Esophagus (tissue), 2 donors: ENCODE results near the gene CCR9. TPM values are rescaled to one million over a fixed set of nuclear protein-coding genes. Genes with fewer than 3 reads are reported as not detected.

Experiments
- H3K27ac ChIP-seq, 2 donors: one replicate each; pipeline ENCODE4 v1.5.1; 2013; ENCODE audit warnings: low read depth in 2 of 2, mild to moderate bottlenecking in 2 of 2, inconsistent platforms in 1 of 2, low read length in 1 of 2, moderate library complexity in 1 of 2
- H3K27me3 ChIP-seq, 2 donors: one replicate each; pipeline ENCODE4 v1.6.1; 2013; ENCODE audit warnings: low read length in 2 of 2, control low read depth in 1 of 2, mild to moderate bottlenecking in 1 of 2; ENCODE audit not compliant: insufficient read depth in 2 of 2, control insufficient read depth in 1 of 2
- H3K36me3 ChIP-seq, 2 donors: one replicate each; pipeline ENCODE4 v1.6.1; 2013; ENCODE audit warnings: low read length in 1 of 2; ENCODE audit not compliant: control insufficient read depth in 2 of 2, insufficient read depth in 2 of 2
- H3K4me1 ChIP-seq, 2 donors: one replicate each; pipeline ENCODE4 v1.6.1; 2013; ENCODE audit warnings: low read length in 1 of 2; ENCODE audit not compliant: control insufficient read depth in 2 of 2, insufficient read depth in 2 of 2
- H3K4me3 ChIP-seq, 2 donors: one replicate each; pipeline ENCODE4 v1.5.1; 2013; ENCODE audit warnings: low read length in 2 of 2, mild to moderate bottlenecking in 2 of 2, low read depth in 1 of 2, moderate library complexity in 1 of 2
- H3K9me3 ChIP-seq, 2 donors: one replicate each; pipeline ENCODE4 v1.6.1; 2013; ENCODE audit warnings: mild to moderate bottlenecking in 2 of 2, low read depth in 1 of 2, low read length in 1 of 2, moderate library complexity in 1 of 2; ENCODE audit not compliant: control insufficient read depth in 2 of 2, insufficient read depth in 1 of 2
- WGBS, 2 donors: extraction: QIAGEN DNeasy Blood & Tissue Kit; methylation state at CpG; one replicate each; pipeline ENCODE4 v1.1.7; 2013; 5-methylcytosine and 5-hydroxymethylcytosine counted together
- polyA plus RNA-seq, 2 donors: library from polyadenylated mRNA; stranded (reverse); fragments of 200-250 nt; gene quantifications; one replicate each; pipeline ENCODE4 v1.2.3, GENCODE V29; 2013
- donor health status: healthy with polysubstance abuse.
- donor health status: Bipolar disorder and iron deficiency.

CCR9 gene
- polyA plus RNA-seq, 2 donors = not detected

DNA sequence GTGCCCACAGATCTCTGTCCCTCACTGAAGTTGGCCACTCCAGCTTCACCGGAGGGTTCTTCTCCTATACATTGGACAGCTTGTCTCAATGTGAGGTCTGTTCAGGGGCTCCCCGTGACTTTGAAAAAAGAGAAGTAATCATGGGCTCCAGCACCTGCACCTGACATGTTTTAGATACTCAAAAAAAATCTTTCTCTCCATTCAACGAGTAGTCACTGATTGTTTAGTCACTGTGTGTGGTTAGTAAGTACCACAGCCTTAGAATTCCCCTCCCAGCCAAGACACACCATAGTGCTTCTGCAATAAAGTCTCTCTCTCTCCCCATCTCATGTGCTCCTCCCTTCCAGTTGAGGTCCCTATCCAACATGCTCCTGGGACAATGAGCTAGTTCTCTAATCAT lies 18.6 kb downstream of the CCR9 start:
- WGBS, 2 donors = 82 to 87% methylated on average over 3 of the region's 3 CpGs

DNA sequence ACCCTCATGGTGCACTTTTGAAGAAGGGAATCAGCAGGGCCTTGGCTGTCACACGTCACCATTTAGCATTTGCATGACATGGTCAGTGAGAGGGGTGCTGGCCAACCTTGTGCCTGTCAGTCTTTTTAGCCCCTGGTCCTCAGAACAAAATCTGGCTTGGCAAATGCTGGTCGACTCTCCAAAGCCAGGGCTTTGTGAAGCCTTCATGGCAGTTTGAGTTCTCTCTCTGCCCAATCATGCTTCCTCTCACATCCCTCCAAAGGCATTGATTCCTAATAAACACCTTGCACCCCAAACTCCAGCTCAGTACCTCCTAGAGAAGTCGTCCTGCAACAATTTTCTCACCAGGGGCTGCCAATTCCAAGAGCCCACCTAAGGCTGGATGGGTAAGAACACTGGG lies 19.4 kb downstream of the CCR9 start:
- Histone ChIP-seq H3K36me3 (no peaks in the 10 kb centered on the region), H3K27me3 (no peaks in the 10 kb centered on the region), H3K4me1 (no peaks in the 10 kb centered on the region), H3K4me3 (no peak overlapping the region), H3K27ac (no peak overlapping the region), H3K9me3 (peaks cover 0 to 2% of the 10 kb centered on the region in 2 donors)
- WGBS, 2 donors = 90 to 94% methylated on average over 3 of the region's 3 CpGs

More for the DNA sequence above, 18.6 kb downstream of the CCR9 start:
- Histone ChIP-seq H3K27me3 (no peaks in the 10 kb centered on the region), H3K27ac (no peak overlapping the region), H3K9me3 (peaks cover 0 to 2% of the 10 kb centered on the region in 2 donors), H3K36me3 (no peaks in the 10 kb centered on the region), H3K4me1 (no peaks in the 10 kb centered on the region), H3K4me3 (no peak overlapping the region)

- no peaks in the 10 kb centered on the region for H3K27me3 ChIP-seq
- H3K4me3 ChIP-seq = no peak overlapping the region
- WGBS, 2 donors = 65 to 73% methylated on average over 9 of the region's 9 CpGs
- H3K36me3 ChIP-seq = no peaks in the 10 kb centered on the region
- no peaks in the 10 kb centered on the region for H3K4me1 ChIP-seq
- no peak overlapping the region for H3K27ac ChIP-seq
- no peaks in the 10 kb centered on the region for H3K9me3 ChIP-seq
These were observed 20.5 kb downstream of the CCR9 start for GRCh38 chr3:45906681-45907407.

DNA sequence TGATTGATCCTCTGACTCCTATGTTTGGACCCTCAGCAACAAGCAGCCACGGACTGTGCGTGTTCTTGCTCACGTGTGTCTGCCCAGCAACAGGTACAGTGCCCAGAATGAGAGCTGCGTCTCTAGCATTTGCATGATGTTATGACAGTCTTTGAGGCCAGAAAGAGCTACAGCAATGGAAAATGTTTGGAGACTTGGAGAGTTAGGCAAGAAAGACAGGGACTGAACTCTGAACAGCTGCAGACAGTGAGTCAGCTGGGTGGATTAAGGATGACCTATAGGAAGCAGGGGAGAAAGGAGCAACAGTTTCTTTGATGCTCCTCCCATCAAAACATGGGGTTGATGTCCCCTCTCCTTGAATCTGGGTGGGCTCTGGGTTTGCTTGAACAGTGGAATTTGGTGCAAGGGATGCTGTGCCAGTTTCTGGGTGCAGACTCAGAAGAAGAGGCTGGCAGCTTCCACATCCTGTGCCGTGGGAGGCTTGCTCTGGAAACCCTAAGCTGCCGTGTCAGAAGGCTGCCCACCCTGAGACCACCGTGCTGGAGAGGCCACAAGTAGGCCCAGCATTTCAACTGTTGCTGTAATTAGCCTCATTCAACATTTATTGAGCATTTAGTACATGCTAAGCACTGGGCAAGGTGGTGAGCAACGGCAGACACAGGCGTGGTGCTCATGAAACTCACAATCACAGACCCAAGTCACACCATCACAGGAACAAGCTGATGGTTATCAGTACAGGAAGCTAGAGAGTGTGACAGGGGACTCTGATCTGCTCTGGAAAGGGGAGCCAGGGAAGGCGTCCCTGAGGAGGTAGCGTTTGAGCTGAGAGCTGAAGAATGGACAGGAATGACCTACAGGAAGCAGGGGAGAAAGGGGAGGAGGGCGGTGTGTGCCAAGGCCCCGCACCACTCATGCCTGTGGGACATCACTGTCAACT lies 21.7 kb downstream of the CCR9 start:
- no peaks in the 10 kb centered on the region for H3K9me3 ChIP-seq
- H3K36me3 ChIP-seq = no peaks in the 10 kb centered on the region
- WGBS, 2 donors = 73 to 76% methylated on average over 13 of the region's 13 CpGs
- no peaks in the 10 kb centered on the region for H3K4me1 ChIP-seq
- H3K27ac ChIP-seq = no peak overlapping the region
- no peaks in the 10 kb centered on the region for H3K27me3 ChIP-seq
- no peak overlapping the region for H3K4me3 ChIP-seq

- Histone ChIP-seq H3K27me3 (no peaks in the 10 kb centered on the region), H3K4me3 (no peak overlapping the region), H3K9me3 (no peaks in the 10 kb centered on the region), H3K36me3 (no peaks in the 10 kb centered on the region), H3K27ac (no peak overlapping the region), H3K4me1 (no peaks in the 10 kb centered on the region)
- 87 to 91% methylated on average over 7 of the region's 7 CpGs for WGBS, 2 donors
These were observed 22.4 kb downstream of the CCR9 start for GRCh38 chr3:45908761-45909160.

DNA sequence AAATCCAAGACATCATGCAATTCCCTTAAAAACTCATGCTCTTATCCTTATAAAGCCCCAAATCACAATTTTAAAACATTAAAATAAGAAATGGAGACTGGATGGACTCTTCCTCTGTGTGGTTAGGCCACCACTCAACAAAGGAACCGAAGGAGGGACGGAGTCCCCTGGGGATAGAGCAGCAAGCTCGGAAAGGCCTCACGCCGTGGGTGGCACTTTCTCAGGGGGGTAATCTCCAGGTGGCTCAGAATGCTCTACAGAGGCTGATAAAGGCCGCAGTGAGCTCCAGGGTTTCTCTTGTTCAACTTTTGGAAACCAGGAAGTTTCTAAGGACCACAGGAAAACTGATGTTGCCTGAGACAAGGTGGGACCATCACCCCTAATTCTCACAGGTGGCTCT lies 23.2 kb downstream of the CCR9 start:
- Histone ChIP-seq H3K9me3 (no peaks in the 10 kb centered on the region), H3K27ac (no peak overlapping the region), H3K4me1 (no peaks in the 10 kb centered on the region), H3K27me3 (no peaks in the 10 kb centered on the region), H3K4me3 (no peak overlapping the region), H3K36me3 (no peaks in the 10 kb centered on the region)
- 89 to 91% methylated on average over 6 of the region's 6 CpGs for WGBS, 2 donors

DNA sequence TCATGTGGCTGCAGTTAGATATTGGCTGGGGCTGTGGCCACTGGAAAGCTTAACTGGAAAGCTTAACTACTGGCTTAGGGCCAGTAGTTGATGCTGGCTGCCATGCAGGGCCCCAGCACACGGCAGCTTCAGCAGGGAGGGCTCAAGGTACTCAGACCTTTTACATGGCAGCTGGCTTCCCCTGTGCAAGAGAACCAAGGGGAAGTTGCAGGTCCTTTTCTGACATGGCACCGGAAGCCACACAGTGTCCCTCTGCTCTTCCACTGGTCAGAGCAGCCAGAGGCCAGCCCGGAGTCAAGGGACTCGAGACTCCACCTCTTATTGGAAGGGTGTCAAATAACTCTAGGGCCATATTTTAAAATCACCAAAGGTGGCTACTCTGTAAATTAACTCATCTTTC lies 24.5 kb downstream of the CCR9 start:
- WGBS, 2 donors = 78 to 80% methylated on average over 4 of the region's 4 CpGs
- Histone ChIP-seq H3K4me3 (no peak overlapping the region), H3K27me3 (no peaks in the 10 kb centered on the region), H3K27ac (no peak overlapping the region), H3K9me3 (no peaks in the 10 kb centered on the region), H3K36me3 (no peaks in the 10 kb centered on the region), H3K4me1 (no peaks in the 10 kb centered on the region)

DNA sequence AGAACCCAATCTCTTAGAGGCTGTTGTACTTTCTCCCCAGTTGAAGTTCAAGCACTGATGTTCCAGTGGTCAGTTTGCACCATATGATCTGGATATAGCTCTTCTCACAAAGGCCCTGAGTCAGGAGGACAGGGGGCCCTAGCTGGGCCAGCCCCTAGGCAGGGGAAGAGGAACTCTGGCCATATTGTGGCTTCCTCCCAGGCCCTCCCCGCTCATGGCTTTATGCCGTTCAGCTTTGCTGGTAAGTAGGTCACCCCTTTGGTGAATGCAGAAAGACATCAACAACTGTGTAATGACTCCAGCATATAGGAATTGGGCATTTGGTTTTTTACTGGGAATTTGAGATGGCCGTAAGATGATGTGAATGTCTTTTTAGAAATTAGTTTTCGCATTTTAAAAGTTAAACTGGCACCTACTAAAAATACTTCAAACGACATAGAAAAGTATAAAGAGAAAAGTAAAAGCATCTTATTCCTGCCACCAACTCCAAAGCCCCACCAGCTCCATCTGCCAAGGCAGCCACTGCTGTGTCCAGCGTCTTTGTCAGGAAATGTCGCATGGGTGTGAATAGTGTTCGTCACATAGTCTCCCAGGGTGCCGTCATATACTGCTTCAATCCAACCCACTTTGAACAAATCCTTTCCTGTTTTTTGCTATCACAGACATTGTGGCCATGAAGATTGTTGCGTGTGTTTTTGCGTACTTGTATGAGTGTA lies 25.3 kb downstream of the CCR9 start:
- Histone ChIP-seq H3K4me1 (peaks cover 0 to 3% of the 10 kb centered on the region in 2 donors), H3K9me3 (no peaks in the 10 kb centered on the region), H3K36me3 (no peaks in the 10 kb centered on the region), H3K27me3 (no peaks in the 10 kb centered on the region), H3K27ac (no peak overlapping the region), H3K4me3 (no peak overlapping the region)
- 94 to 95% methylated on average over 11 of the region's 11 CpGs for WGBS, 2 donors

DNA sequence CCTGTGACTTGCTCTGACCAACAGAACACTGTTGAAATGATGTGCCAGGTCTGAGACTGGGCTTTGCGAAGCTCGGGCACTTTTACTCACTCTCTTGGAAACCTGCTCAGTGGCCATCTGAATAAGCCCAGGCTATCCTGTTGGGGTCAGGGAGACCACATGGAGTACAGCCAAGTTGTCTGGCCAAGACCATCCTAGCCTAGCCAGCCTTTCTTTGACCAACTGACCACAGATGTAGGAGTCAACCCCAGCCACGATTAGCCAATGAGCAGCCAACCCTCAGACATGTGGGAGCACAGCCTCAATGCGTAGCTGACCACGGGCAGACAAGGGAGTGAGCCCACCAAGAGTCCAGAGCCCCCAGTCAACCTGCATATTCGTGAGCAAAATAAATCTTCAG lies 26.1 kb downstream of the CCR9 start:
- no peaks in the 10 kb centered on the region for H3K27me3 ChIP-seq
- 89 to 92% methylated on average over 6 of the region's 6 CpGs for WGBS, 2 donors
- H3K4me3 ChIP-seq = no peak overlapping the region
- no peaks in the 10 kb centered on the region for H3K9me3 ChIP-seq
- H3K4me1 ChIP-seq = peaks cover 0 to 7% of the 10 kb centered on the region in 2 donors
- no peaks in the 10 kb centered on the region for H3K36me3 ChIP-seq
- no peak overlapping the region for H3K27ac ChIP-seq
